HG03175 (cell line): ENCODE measurements around the gene SERPINA3.
"Not testable (repeated sequence)": the region's sequence is repeated elsewhere in the genome, so short reads cannot be mapped to it uniquely, and the experiment has no call there.

Source experiments
- ATAC-seq: cut with Tn5 transposase; IDR thresholded peaks from one replicate; pipeline ENCODE4 v1.9.1; 2021; ENCODE audit warnings: mild to moderate bottlenecking, moderate library complexity; ENCODE audit not compliant: unreplicated experiment

The SERPINA3 gene

DNA sequence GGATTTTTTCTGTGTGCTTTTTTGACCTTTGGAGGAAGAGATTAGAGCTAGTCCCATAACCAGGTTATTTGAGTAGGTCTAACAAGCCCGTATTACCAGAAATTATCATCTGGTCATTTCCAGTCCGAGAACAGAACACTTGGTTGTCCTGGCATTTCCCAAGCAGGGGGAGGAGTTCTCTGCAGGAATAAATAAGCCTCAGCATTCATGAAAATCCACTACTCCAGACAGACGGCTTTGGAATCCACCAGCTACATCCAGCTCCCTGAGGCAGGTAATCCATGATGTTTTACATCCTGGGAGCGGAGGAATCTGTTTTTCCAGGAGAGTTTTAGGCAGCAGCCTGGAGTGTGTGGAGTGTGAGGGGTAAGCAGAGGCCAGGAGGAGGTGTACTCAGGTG is at the start of gene SERPINA3:
SERPINA3 (plus strand) TSS at position 218 of the 400 bp plus-strand sequence. CDS start 2,051 bp downstream, outside the sequence.
- ATAC-seq = no peak

GRCh38 chr14:94562941-94563883 is 49.0 kb upstream of the SERPINA3 start:
- no peak for ATAC-seq

GRCh38 chr14:94564381-94564780 is 47.8 kb upstream of the SERPINA3 start:
- no peak for ATAC-seq

- ATAC-seq = no peak
Observed at GRCh38 chr14:94568186-94568585, 44.0 kb upstream of the SERPINA3 start.

- no peak for ATAC-seq
Observed at GRCh38 chr14:94569381-94570001, 42.7 kb upstream of the SERPINA3 start.

DNA sequence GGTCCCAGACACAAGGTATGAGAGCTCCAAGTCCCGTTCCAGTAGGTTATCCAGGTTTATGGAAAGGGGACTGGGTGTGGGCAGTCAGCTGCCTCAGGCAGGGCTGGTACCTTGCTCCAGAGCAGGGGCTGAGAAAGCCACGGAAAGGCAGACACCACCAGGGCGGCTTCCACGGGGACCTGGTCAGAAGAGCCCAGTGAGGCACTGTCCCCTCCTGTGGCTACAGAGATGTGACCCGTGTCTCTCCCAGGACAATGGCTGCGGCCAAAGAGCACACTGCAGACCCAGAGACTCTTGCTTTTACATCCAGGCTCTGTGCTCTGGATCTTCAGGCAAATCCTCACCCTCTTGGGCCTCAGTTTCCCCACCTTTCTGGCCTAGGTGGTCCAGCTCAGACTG is 42.2 kb upstream of the SERPINA3 start:
- ATAC-seq = no peak

- no peak for ATAC-seq
Observed at GRCh38 chr14:94570440-94570839, 41.8 kb upstream of the SERPINA3 start.

DNA sequence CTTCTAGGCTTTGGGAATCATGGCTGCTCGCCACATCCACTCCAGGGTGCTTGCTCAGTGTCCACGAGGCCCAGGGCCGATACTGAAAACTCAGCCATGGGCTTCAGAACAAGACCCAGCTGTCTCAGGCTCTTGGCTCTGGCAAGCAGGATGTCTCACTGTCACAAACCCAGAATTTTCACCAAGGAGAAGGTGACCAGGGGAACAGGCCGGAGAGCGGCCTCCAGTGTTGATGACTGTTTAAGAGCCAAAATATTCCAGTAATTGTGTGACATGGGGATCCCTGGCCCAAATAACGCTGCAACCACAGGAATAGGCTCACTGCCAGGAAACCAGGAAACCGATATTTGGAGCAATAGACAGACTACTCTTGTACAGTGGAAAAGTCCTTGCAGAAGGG is 40.8 kb upstream of the SERPINA3 start:
- ATAC-seq = no peak

- no peak for ATAC-seq
Observed at GRCh38 chr14:94571950-94572349, 40.2 kb upstream of the SERPINA3 start.

GRCh38 chr14:94572637-94573303 is 39.4 kb upstream of the SERPINA3 start:
- ATAC-seq = no peak

GRCh38 chr14:94573475-94574277 is 38.5 kb upstream of the SERPINA3 start:
- no peak for ATAC-seq

DNA sequence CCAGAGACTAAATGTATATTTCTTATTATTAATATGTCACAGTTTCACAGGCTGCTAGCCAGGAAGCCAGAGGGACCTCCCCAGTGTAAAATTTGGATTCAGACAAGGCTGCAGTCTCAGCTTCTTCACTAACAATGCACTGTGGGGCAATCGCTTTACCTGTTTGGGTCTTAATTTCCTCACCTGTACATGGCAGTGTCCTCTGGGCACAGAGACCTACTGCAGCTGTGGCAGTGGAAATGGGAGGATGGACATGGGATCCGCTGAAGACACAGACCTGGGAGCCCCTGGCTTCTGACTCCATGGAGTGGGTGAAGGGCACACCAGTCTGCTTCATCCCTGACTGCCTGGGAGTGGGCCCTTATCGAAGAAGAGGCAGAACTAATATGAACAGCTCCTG is 37.9 kb upstream of the SERPINA3 start:
- no peak for ATAC-seq

DNA sequence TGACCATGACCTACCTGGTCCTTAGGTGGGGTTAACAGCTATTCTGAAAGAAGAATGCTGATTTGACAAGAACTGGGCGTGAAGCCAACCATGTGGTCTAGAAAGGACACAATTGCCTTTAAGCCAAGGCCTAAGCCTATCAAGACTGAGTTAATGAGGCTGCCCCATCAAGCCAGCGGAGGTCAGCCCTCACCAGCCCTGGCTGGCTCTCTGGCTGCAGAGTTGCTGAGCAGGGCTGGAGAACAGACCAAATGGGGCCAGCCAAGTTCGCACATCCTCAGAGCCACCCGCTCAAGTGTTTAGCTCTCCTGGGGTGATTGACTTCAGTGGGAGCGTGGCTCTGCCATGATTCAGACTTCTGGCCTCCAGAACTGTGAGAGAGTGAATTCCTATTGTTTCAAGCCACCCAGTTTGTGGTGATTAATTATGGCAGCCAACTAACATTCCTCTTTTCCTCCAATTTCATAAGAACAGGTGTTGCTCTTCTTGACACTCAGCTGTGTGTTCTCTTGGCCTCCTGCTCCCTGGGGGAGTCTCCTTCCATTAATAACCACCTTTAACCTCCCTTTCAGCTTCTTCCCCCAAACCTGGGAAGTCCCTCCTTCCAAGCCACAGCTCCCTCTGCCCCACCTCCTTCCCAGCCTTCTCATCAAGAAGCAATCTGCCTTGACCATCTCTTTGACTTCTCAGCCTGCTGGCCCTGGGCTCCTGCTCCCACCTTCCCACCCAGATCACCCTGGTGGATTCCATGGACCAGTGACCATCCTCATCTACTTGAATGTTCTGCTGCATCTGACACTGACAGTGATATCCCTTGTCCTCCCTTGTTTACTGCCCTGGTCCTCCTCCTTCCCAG is 36.2 kb upstream of the SERPINA3 start:
- ATAC-seq = no peak

- ATAC-seq = not testable (repeated sequence)
Observed at GRCh38 chr14:94577472-94577871, 34.7 kb upstream of the SERPINA3 start.

DNA sequence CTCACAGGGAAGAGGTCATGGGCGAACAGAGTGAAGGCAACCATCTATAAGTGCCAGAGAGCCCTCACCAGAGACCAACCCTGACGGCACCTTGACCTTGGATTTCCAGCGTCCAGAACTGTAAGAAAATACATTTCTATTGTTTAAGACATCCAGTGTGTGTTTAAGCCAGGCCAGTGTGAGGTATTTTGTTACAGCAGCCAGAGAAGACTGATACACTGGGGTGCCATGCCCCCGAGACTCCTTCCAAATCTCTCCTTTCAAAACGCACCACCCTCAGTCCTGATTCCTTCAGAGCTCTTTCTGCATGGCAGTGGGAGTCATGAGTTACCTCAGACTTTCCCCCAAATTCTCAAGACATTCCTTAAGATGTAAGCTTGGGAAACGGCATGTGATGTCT is 33.5 kb upstream of the SERPINA3 start:
- no peak for ATAC-seq

GRCh38 chr14:94581127-94581999 is 30.8 kb upstream of the SERPINA3 start, which contains the start of gene SERPINA5:
SERPINA5 (plus strand) TSS chr14:94581426; CDS start chr14:94587363, 5,937 bp downstream.
- no peak for ATAC-seq

GRCh38 chr14:94582199-94582750 is 29.9 kb upstream of the SERPINA3 start:
- no peak for ATAC-seq

DNA sequence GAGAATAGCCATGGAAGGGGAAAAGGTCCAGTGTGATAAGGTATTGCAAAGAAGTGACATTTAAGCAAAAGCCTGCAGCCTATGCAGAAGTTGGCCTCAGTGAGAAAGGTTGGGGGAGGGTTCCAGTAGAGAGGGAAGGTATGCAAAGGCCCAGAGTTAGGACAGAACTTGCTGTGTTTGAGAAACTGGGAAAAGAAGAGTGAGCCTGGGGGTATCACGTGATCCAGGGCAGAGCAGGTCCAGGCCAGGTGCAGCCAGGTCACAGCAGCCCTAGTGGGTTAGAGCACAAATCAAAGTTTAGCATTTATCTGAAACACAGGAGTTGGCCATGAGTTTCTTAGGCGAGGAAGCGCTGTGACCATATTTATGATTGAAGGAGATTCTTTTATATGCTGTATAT is 29.3 kb upstream of the SERPINA3 start:
- ATAC-seq = no peak
